OCI-LY3 (cell line): ENCODE measurements around the gene IFI30.
A peak's percentile ranks its signal among the peaks of the same experiment; 100 is the strongest.

ENCODE experiments used
- H2AFZ ChIP-seq: fragments of 200-600, 300-600 bp; shearing (Covaris generic); 2 replicates; pipeline ENCODE4 v1.6.0; 2014; ENCODE audit warnings: antibody characterized with exemption, low read depth, low read length
- H3K27ac ChIP-seq: fragments of 200-600, 300-600 bp; sonication (generic); 2 replicates; pipeline ENCODE4 v1.5.1; 2014; ENCODE audit warnings: mild to moderate bottlenecking, low read length, moderate library complexity, mixed read lengths
- H3K27me3 ChIP-seq: fragments of 200-600, 300-600 bp; sonication (generic); 2 replicates; pipeline ENCODE4 v1.6.1; 2014; ENCODE audit warnings: low read depth, low read length, mixed read lengths
- H3K36me3 ChIP-seq: fragments of 200-600, 300-600 bp; sonication (generic); replicated peaks from 2 replicates; pipeline ENCODE3; 2014; ENCODE audit warnings: low read depth, low read length, mixed read lengths
- H3K4me1 ChIP-seq: fragments of 300-600, 200-600 bp; sonication (generic); 2 replicates; pipeline ENCODE4 v1.6.1; 2014; ENCODE audit warnings: low read length, mixed read lengths
- H3K4me2 ChIP-seq: fragments of 200-600, 300-600 bp; sonication (generic); 2 replicates; pipeline ENCODE4 v1.6.1; 2014; ENCODE audit warnings: low read length, mixed read lengths
- H3K4me3 ChIP-seq: fragments of 300-600, 200-600 bp; sonication (generic); 2 replicates; pipeline ENCODE4 v1.5.1; 2014; ENCODE audit warnings: antibody characterized with exemption, mild to moderate bottlenecking, low read length, moderate library complexity
- H3K79me2 ChIP-seq: fragments of 300-600, 200-600 bp; shearing (Covaris generic); 2 replicates; pipeline ENCODE4 v1.6.1; 2014; ENCODE audit warnings: mild to moderate bottlenecking, low read length, mixed read lengths
- H3K9ac ChIP-seq: fragments of 300-600, 200-600 bp; shearing (Covaris generic); 2 replicates; pipeline ENCODE4 v1.6.0; 2014; ENCODE audit warnings: mild to moderate bottlenecking, low read length, moderate library complexity
- H3K9me3 ChIP-seq: fragments of 200-600, 300-600 bp; shearing (Covaris generic); 2 replicates; pipeline ENCODE4 v1.6.1; 2014; ENCODE audit warnings: low read length, mixed read lengths; ENCODE audit not compliant: insufficient read depth
- H4K20me1 ChIP-seq: fragments of 200-600, 300-600 bp; sonication (generic); 2 replicates; pipeline ENCODE4 v1.6.1; 2016; ENCODE audit warnings: low read length, mixed read lengths; ENCODE audit not compliant: insufficient read depth
- EZH2phosphoT487 ChIP-seq: fragments of 200-600 bp; shearing (Covaris generic); IDR thresholded peaks from 2 replicates; pipeline ENCODE4 v1.6.1; 2018; ENCODE audit warnings: antibody characterized with exemption, mixed run types, low read depth
- TF ChIP-seq, protein P1 (sequence below): fragments of 200-600, 300-600 bp; sonication (generic); IDR thresholded peaks from 2 replicates; pipeline ENCODE4 v1.5.1; 2014; ENCODE audit warnings: antibody characterized with exemption, low read length, low read depth

The IFI30 gene

DNA sequence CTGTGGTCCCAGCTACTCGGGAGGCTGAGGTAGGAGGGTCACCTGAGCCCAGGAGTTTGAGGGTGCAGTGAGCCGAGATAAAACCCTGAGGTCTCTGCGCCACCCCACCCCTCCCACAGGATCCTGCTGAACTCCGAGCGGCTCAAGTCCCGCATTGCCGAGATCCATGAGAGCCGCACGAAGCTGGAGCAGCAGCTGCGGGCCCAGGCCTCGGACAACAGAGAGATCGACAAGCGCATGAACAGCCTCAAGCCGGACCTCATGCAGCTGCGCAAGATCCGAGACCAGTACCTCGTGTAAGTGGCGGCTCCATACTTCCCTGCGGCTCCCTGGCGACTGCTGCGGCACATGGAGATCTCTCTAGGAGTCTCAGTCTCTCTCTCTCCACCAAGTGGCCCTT is 6.6 kb upstream of the IFI30 start:
- H3K27me3 ChIP-seq, result no peaks in the 10 kb centered on the region
- peaks cover 42% of the 10 kb centered on the region for H3K4me1 ChIP-seq
- H3K9me3 ChIP-seq, result no peaks in the 10 kb centered on the region
- H3K4me3 ChIP-seq, result no peak overlapping the region
- H3K27ac ChIP-seq, result no peak overlapping the region
- peaks cover 40% of the 10 kb centered on the region for H3K36me3 ChIP-seq
- no peak overlapping the region for H3K9ac ChIP-seq
- no peak overlapping the region for H2AFZ ChIP-seq
- H3K79me2 ChIP-seq, result no peaks in the 10 kb centered on the region
- H3K4me2 ChIP-seq, result no peak overlapping the region
- H4K20me1 ChIP-seq, result no peaks in the 10 kb centered on the region
- TF ChIP-seq EZH2phosphoT487, result no peak
- TF ChIP-seq, protein P1, sequence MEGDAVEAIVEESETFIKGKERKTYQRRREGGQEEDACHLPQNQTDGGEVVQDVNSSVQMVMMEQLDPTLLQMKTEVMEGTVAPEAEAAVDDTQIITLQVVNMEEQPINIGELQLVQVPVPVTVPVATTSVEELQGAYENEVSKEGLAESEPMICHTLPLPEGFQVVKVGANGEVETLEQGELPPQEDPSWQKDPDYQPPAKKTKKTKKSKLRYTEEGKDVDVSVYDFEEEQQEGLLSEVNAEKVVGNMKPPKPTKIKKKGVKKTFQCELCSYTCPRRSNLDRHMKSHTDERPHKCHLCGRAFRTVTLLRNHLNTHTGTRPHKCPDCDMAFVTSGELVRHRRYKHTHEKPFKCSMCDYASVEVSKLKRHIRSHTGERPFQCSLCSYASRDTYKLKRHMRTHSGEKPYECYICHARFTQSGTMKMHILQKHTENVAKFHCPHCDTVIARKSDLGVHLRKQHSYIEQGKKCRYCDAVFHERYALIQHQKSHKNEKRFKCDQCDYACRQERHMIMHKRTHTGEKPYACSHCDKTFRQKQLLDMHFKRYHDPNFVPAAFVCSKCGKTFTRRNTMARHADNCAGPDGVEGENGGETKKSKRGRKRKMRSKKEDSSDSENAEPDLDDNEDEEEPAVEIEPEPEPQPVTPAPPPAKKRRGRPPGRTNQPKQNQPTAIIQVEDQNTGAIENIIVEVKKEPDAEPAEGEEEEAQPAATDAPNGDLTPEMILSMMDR, result no peak

DNA sequence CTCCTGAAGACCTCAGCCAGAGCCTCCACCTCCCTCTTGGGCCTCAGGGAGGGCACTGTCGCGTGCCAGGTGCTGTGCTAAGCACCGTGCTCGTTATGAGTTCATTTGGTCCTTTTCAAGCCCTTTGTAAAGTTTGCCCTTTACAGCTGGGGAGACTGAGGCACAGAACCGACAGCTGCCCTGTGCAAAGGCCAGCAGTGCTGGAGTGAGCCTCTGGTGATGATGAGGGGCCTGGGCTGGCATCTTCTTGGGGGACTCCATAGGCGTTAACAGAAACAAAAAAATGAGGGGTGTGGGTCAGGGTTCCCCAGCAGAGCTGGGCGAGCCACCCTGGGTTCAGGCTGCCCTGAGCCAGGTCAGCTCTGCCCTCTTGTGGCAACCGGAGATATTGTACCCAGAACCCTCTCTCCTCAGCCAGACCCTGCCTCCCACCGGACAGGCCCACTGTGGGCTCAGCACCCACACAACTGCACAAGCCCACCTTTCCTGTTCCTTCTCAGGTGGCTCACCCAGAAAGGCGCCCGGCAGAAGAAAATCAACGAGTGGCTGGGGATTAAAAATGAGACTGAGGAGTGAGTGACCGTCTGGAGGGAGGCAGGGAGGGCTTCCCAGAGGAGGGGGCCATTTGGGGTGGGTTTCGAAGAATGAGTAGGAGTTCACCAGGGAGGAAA is 5.5 kb upstream of the IFI30 start:
- Histone ChIP-seq H3K9ac (peak overlapping the region; percentile 18; the same call in 1 of the 2 replicates), H3K27me3 (no peaks in the 10 kb centered on the region), H3K4me1 (peaks cover 53% of the 10 kb centered on the region), H3K9me3 (no peaks in the 10 kb centered on the region), H3K79me2 (peaks cover 8% of the 10 kb centered on the region; the same call in 1 of the 2 replicates), H3K4me2 (peak overlapping the region; percentile 36), H2AFZ (no peak overlapping the region), H3K27ac (peak overlapping the region; percentile 96; the same call in 1 of the 2 replicates), H4K20me1 (no peaks in the 10 kb centered on the region), H3K36me3 (peaks cover 37% of the 10 kb centered on the region), H3K4me3 (no peak overlapping the region)
- no peak for TF ChIP-seq EZH2phosphoT487
- TF ChIP-seq, protein P1, result peak; percentile 93

DNA sequence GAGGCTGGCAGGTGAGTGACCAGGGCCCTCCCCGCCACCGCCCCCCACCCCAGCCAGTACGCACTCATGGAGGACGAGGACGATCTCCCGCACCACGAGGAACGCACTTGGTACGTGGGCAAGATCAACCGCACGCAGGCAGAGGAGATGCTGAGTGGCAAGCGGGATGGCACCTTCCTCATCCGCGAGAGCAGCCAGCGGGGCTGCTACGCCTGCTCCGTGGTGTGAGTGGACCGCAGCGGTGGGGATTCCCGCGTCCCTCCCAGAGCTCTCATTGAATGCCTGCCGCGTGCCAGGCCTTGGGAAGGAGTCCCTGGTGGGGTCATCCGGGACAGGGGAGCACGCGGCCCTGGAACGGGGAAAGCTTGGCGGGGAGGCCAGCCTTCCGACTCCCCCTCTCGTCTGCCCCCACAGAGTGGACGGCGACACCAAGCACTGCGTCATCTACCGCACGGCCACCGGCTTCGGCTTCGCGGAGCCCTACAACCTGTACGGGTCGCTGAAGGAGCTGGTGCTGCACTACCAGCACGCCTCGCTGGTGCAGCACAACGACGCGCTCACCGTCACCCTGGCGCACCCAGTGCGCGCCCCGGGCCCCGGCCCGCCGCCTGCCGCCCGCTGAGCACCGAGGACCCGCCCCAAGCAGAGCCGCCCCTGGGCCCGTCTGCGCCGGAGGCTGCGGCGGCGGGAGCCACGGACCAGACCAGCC is 4.8 kb upstream of the IFI30 start:
- Histone ChIP-seq H3K4me1 (peaks cover 56% of the 10 kb centered on the region), H3K79me2 (peaks cover 13% of the 10 kb centered on the region), H4K20me1 (no peaks in the 10 kb centered on the region), H3K9me3 (no peaks in the 10 kb centered on the region), H3K27ac (peak overlapping the region; percentile 96), H3K27me3 (no peaks in the 10 kb centered on the region), H2AFZ (no peak overlapping the region), H3K36me3 (peaks cover 36% of the 10 kb centered on the region), H3K4me2 (peak overlapping the region; percentile 92), H3K4me3 (peak overlapping the region; percentile 69; the same call in 1 of the 2 replicates), H3K9ac (peak overlapping the region; percentile 82)
- TF ChIP-seq, protein P1, result no peak
- TF ChIP-seq EZH2phosphoT487, result no peak

DNA sequence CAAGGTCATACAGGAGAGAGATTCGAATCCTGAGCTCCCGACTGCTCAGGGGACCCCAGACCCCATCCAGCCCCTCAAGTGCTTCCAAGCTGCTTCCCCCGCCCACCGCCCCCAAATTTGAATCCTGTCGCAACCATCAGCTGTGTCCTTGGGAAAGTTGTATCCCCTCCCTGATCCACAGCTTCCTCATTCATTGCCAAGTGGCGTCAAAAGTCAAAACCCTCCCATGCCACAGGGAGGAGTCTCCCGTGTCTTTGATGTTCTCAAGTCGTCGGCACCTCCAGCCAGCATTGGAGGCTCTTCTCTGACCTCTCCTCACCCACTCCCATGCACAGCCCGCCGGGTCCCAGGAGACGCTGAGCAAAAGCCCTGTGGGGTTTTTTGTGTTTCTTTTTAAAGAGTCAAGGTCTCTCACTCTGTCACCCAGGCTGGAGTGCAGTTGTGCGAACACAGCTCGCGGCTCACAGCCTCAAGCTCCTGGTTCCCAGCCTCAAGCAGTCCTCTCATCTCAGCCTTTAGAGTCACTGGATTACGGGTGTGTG is 2.8 kb upstream of the IFI30 start:
- no peaks in the 10 kb centered on the region for H3K27me3 ChIP-seq
- H3K4me1 ChIP-seq, result peaks cover 65% of the 10 kb centered on the region
- H3K4me3 ChIP-seq, result peak overlapping the region; percentile 5; the same call in 1 of the 2 replicates
- peaks cover 32% of the 10 kb centered on the region for H3K79me2 ChIP-seq
- no peaks in the 10 kb centered on the region for H3K9me3 ChIP-seq
- TF ChIP-seq, protein P1, result no peak
- no peak for TF ChIP-seq EZH2phosphoT487
- H3K9ac ChIP-seq, result peak overlapping the region; percentile 36; the same call in 1 of the 2 replicates
- H2AFZ ChIP-seq, result no peak overlapping the region
- peaks cover 43% of the 10 kb centered on the region for H3K36me3 ChIP-seq
- H3K27ac ChIP-seq, result peak overlapping the region; percentile 96
- peaks cover 9% of the 10 kb centered on the region for H4K20me1 ChIP-seq
- H3K4me2 ChIP-seq, result peak overlapping the region; percentile 42
